ENCODE measurements around the gene WDR93.

DNA sequence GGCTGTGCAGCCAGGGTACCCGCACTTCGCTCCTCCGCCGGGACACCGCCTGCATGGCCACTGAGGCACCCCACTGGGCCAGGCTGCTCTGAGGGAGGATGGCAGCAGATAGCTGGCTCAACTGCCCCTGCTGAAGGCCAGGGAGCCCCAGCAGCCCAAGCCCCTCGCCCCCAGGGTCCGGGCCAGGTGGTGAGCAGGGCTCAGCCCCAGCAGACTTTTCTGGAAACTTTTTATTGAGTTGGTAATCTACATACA is 23.0 kb upstream of the WDR93 start:
- TF ChIP-seq POLR2A (IDR thresholded peaks at IDR 0.05; ENCODE audit: low read depth, low read length) (no peak), POU2F2 (IDR thresholded peaks at IDR 0.05; ENCODE audit: low read depth, low read length) (no peak)
